Epithelial cell of prostate (primary cell): ENCODE measurements around the gene DIS3.
"Not testable (repeated sequence)": the region's sequence is repeated elsewhere in the genome, so short reads cannot be mapped to it uniquely, and the experiment has no call there.

Source experiments
- DNase-seq: peaks from one replicate; pipeline ENCODE4 v3.0.0-alpha.2; 2011; ENCODE audit warnings: low read depth, low spot score
- H3K27ac ChIP-seq: fragments of 450-650 bp; 2 replicates; pipeline ENCODE4 v1.5.1; 2017; ENCODE audit warnings: mild to moderate bottlenecking

Gene DIS3

GRCh38 chr13:72754111-72754510 lies 27.6 kb downstream of the DIS3 start:
- peak overlapping the region; percentile 19 for H3K27ac ChIP-seq
- DNase-seq, result no peak

GRCh38 chr13:72751220-72751619 lies 30.5 kb downstream of the DIS3 start:
- H3K27ac ChIP-seq, result no peak overlapping the region
- DNase-seq, result no peak

- no peak for DNase-seq
- no peak overlapping the region for H3K27ac ChIP-seq
Measured at GRCh38 chr13:72745260-72745659, 36.4 kb downstream of the DIS3 start.

- no peak for DNase-seq
- no peak overlapping the region for H3K27ac ChIP-seq
Measured at GRCh38 chr13:72740015-72740414, 41.7 kb downstream of the DIS3 start.

- DNase-seq, result no peak
- H3K27ac ChIP-seq, result no peak overlapping the region
Measured at GRCh38 chr13:72737033-72737432, 44.7 kb downstream of the DIS3 start.

- no peak for DNase-seq
- no peak overlapping the region for H3K27ac ChIP-seq
Measured at GRCh38 chr13:72728290-72728605, 53.5 kb downstream of the DIS3 start.

- DNase-seq, result peak; percentile 90
- H3K27ac ChIP-seq, result no peak within 1 kb of the TSS
Measured at GRCh38 chr13:72727417-72728289, 54.0 kb downstream of the DIS3 start, which contains the start of the genes BORA and MZT1. TSS of gene BORA (plus strand) at chr13:72727923. CDS start at chr13:72728941, 1,018 bp downstream. TSS of gene MZT1 (minus strand) at chr13:72727629. CDS start at chr13:72727602, 27 bp downstream.

GRCh38 chr13:72726726-72727416 lies 54.8 kb downstream of the DIS3 start:
- H3K27ac ChIP-seq, result no peak overlapping the region
- DNase-seq, result no peak

GRCh38 chr13:72726185-72726584 lies 55.5 kb downstream of the DIS3 start:
- DNase-seq, H3K27ac ChIP-seq: not testable (repeated sequence)

- no peak overlapping the region for H3K27ac ChIP-seq
- no peak for DNase-seq
Measured at GRCh38 chr13:72716776-72717175, 64.9 kb downstream of the DIS3 start.
